H1 (cell line): Measurements from ENCODE around the gene ELMO1. TPM values are rescaled to one million over a fixed set of nuclear protein-coding genes. Genes with fewer than 3 reads are reported as not detected.

ENCODE experiments used
- CTCF ChIA-PET: fragments of 300-600 bp; sonication (Branson Sonifier 250); formaldehyde crosslinking; loops from one replicate; lab custom pipeline; 2021; ENCODE audit not compliant: partially characterized antibody; lab: Charles Lee
- POLR2A ChIA-PET: fragments of 300-600 bp; sonication (Branson Sonifier 250); formaldehyde crosslinking; loops from one replicate; lab custom pipeline; 2021; ENCODE audit warnings: inconsistent platforms; ENCODE audit not compliant: partially characterized antibody; lab: Charles Lee
- DNase-seq, 2 experiments: peaks; one replicate each; pipeline versions ENCODE4 v3.0.0 to v3.0.0-alpha.2; 2010 to 2022; ENCODE audit warnings: low spot score in 2 of 2, low read depth in 1 of 2, mixed read lengths in 1 of 2
- FAIRE-seq: peaks from 2 replicates; lab custom pipeline; 2011; peaks lifted over from hg19 to GRCh38; lab: Jason Lieb, UNC
- H2AFZ ChIP-seq: 2 replicates; pipeline ENCODE4 v1.8.1; 2012; ENCODE audit warnings: low read length, inconsistent platforms
- H2AK5ac ChIP-seq: 2 replicates; pipeline ENCODE4 v1.6.1; 2013; ENCODE audit warnings: low read depth, low read length
- H2BK120ac ChIP-seq: replicated peaks from 2 replicates; pipeline ENCODE3; 2013; ENCODE audit warnings: low read depth, low read length, inconsistent platforms
- H2BK12ac ChIP-seq: 2 replicates; pipeline ENCODE4 v1.6.1; 2013; ENCODE audit warnings: low read depth, low read length
- H2BK15ac ChIP-seq: 2 replicates; pipeline ENCODE4 v1.6.1; 2013; ENCODE audit warnings: low read length
- H2BK20ac ChIP-seq: 2 replicates; pipeline ENCODE4 v1.6.1; 2013; ENCODE audit warnings: low read length
- H2BK5ac ChIP-seq: 2 replicates; pipeline ENCODE4 v1.6.1; 2013; ENCODE audit warnings: low read depth, low read length
- H3K14ac ChIP-seq: 2 replicates; pipeline ENCODE4 v1.6.1; 2013; ENCODE audit warnings: inconsistent platforms; ENCODE audit not compliant: insufficient read length
- H3K18ac ChIP-seq: 2 replicates; pipeline ENCODE4 v1.6.1; 2013; ENCODE audit warnings: low read length; ENCODE audit errors: extremely low read depth
- H3K23ac ChIP-seq: 2 replicates; pipeline ENCODE4 v1.6.1; 2013; ENCODE audit warnings: inconsistent platforms; ENCODE audit not compliant: insufficient read length
- H3K23me2 ChIP-seq: 2 replicates; pipeline ENCODE4 v1.6.1; 2013; ENCODE audit warnings: low read depth, low read length
- H3K27ac ChIP-seq: 2 replicates; pipeline ENCODE4 v1.6.1; 2011; ENCODE audit warnings: low read depth, low read length, inconsistent platforms
- H3K27me3 ChIP-seq, 4 experiments: replicated peaks in 1 of 4; 1 replicate in 1 of 4; 2 replicates in 3 of 4; pipeline versions ENCODE4 v1.6.1 to v1.8.1; 2011 to 2013; ENCODE audit warnings: low read length in 3 of 4, mild to moderate bottlenecking in 3 of 4, inconsistent platforms in 2 of 4, mixed read lengths in 2 of 4, moderate library complexity in 1 of 4; ENCODE audit not compliant: control insufficient read depth in 3 of 4, insufficient read depth in 3 of 4; ENCODE audit errors: extremely low read depth in 1 of 4
- H3K36me3 ChIP-seq, 4 experiments: 2 replicates each; pipeline versions ENCODE4 v1.6.1 to v1.8.1; 2011 to 2013; ENCODE audit warnings: mild to moderate bottlenecking in 4 of 4, low read length in 3 of 4, moderate library complexity in 2 of 4, control low read depth in 1 of 4, inconsistent platforms in 1 of 4; ENCODE audit not compliant: insufficient read depth in 4 of 4, control insufficient read depth in 2 of 4
- H3K4ac ChIP-seq: replicated peaks from 2 replicates; pipeline ENCODE3; 2013; ENCODE audit warnings: low read length, low read depth, mixed read lengths, inconsistent platforms; ENCODE audit not compliant: insufficient read length
- H3K4me1 ChIP-seq, 4 experiments: replicated peaks in 1 of 4; 1 replicate in 1 of 4; 2 replicates in 3 of 4; pipeline versions ENCODE4 v1.6.1 to v1.8.1; 2011 to 2013; ENCODE audit warnings: low read length in 3 of 4, inconsistent platforms in 2 of 4, mixed read lengths in 1 of 4; ENCODE audit not compliant: insufficient read depth in 4 of 4, control insufficient read depth in 3 of 4
- H3K4me2 ChIP-seq, 2 experiments: 2 replicates each; pipeline versions ENCODE4 v1.6.1 to v1.8.1; 2011 to 2013; ENCODE audit warnings: low read depth in 2 of 2, low read length in 2 of 2, control low read depth in 1 of 2, inconsistent platforms in 1 of 2, mild to moderate bottlenecking in 1 of 2; ENCODE audit not compliant: insufficient read depth in 1 of 2
- H3K4me3 ChIP-seq, 4 experiments: fragments of 200-600, 300-600 bp in 1 of 4; sonication (generic), shearing (Covaris generic), sonication (Bioruptor Twin) in 1 of 4; 2 replicates each; pipeline versions ENCODE4 v1.5.1 to v1.8.1; 2011 to 2016; ENCODE audit warnings: low read length in 4 of 4, low read depth in 3 of 4, control low read depth in 2 of 4, inconsistent platforms in 2 of 4, mild to moderate bottlenecking in 2 of 4, mixed read lengths in 1 of 4, moderate library complexity in 1 of 4; ENCODE audit not compliant: insufficient read depth in 2 of 4; ENCODE audit errors: extremely low read depth in 1 of 4
- H3K56ac ChIP-seq: replicated peaks from 2 replicates; pipeline ENCODE3; 2013; ENCODE audit warnings: low read depth, mild to moderate bottlenecking, mixed read lengths, low read length, inconsistent platforms; ENCODE audit not compliant: insufficient read length
- H3K79me1 ChIP-seq: 2 replicates; pipeline ENCODE4 v1.6.1; 2013; ENCODE audit warnings: low read depth, low read length, control low read depth
- H3K79me2 ChIP-seq, 2 experiments: 2 replicates each; pipeline versions ENCODE4 v1.6.1 to v1.8.1; 2012 to 2013; ENCODE audit warnings: low read length in 2 of 2, mild to moderate bottlenecking in 2 of 2, inconsistent platforms in 1 of 2; ENCODE audit not compliant: insufficient read depth in 2 of 2, control insufficient read depth in 1 of 2
- H3K9ac ChIP-seq, 4 experiments: replicated peaks in 1 of 4; 1 replicate in 1 of 4; 2 replicates in 3 of 4; pipeline versions ENCODE4 v1.6.1 to v1.8.1; 2011 to 2013; ENCODE audit warnings: low read depth in 3 of 4, low read length in 3 of 4, control low read depth in 2 of 4, mild to moderate bottlenecking in 2 of 4, moderate library complexity in 2 of 4, inconsistent platforms in 1 of 4; ENCODE audit errors: extremely low read depth in 1 of 4
- H3K9me3 ChIP-seq, 2 experiments: 2 replicates each; pipeline versions ENCODE4 v1.6.1 to v1.8.1; 2012 to 2013; ENCODE audit warnings: mild to moderate bottlenecking in 2 of 2, moderate library complexity in 2 of 2, control low read depth in 1 of 2, inconsistent platforms in 1 of 2, low read depth in 1 of 2, low read length in 1 of 2, mixed read lengths in 1 of 2; ENCODE audit not compliant: insufficient read depth in 2 of 2
- H4K20me1 ChIP-seq, 2 experiments: replicated peaks in 1 of 2; 2 replicates each; pipeline versions ENCODE3 to v1.8.1; 2011 to 2013; ENCODE audit warnings: inconsistent platforms in 2 of 2, low read length in 2 of 2, mild to moderate bottlenecking in 1 of 2; ENCODE audit not compliant: insufficient read depth in 2 of 2, control insufficient read depth in 1 of 2
- H4K5ac ChIP-seq: 2 replicates; pipeline ENCODE4 v1.6.1; 2013; ENCODE audit warnings: low read length, low read depth, mixed read lengths, inconsistent platforms; ENCODE audit not compliant: insufficient read length
- H4K8ac ChIP-seq: 2 replicates; pipeline ENCODE4 v1.8.0; 2013; ENCODE audit warnings: mild to moderate bottlenecking, moderate library complexity, low read length, inconsistent platforms; ENCODE audit not compliant: insufficient read depth; ENCODE audit errors: extremely low read depth
- H4K91ac ChIP-seq: replicated peaks from 2 replicates; pipeline ENCODE3; 2013; ENCODE audit warnings: low read length, mixed read lengths, inconsistent platforms; ENCODE audit not compliant: insufficient read length
- PHF8 ChIP-seq: fragments of 200-600 bp; sonication (generic); conservative IDR thresholded peaks from 2 replicates; pipeline ENCODE4 v1.7.1; 2012; ENCODE audit warnings: low read depth, mild to moderate bottlenecking, inconsistent platforms, low read length, moderate library complexity
- WGBS, 2 experiments: shearing (Covaris generic) in 1 of 2; methylation state at CpG; one replicate each; pipeline versions ENCODE4 v1.1.6 to v1.1.7; 2013 to 2015; ENCODE audit warnings: low lambda C conversion rate in 2 of 2, mixed read lengths in 2 of 2, inconsistent platforms in 1 of 2, low coverage in 1 of 2, missing lambda C conversion rate in 1 of 2; ENCODE audit not compliant: insufficient replicate concordance in 2 of 2, insufficient coverage in 1 of 2, insufficient read length in 1 of 2; ENCODE audit errors: extremely low coverage in 1 of 2, missing lambda C conversion rate in 1 of 2; 5-methylcytosine and 5-hydroxymethylcytosine counted together
- polyA plus RNA-seq, 7 experiments: library from polyadenylated mRNA; depleted of rRNA in 3 of 7; stranded (reverse) in 5 of 7; unstranded in 2 of 7; fragments of >200 nt in 5 of 7; fragments of 200-250 nt in 2 of 7; gene quantifications; 1 replicate in 5 of 7; 2 replicates in 1 of 7; 4 replicates in 1 of 7; pipeline versions ENCODE4 v1.2.1 to v1.2.3, GENCODE V29; 2011 to 2013; ENCODE audit warnings: missing spikeins in 2 of 7, mixed read lengths in 2 of 7
- total RNA-seq: library from RNA; stranded (reverse); fragmentation: NEBNext Ultra II Directional; extraction: Animal tissue kit (Norgen Biotek cat#: 25700); gene quantifications from 2 replicates; pipeline ENCODE4 v1.2.1, GENCODE V29; 2021

The ELMO1 gene
- total and polyA plus RNA-seq, 2 of the 8 experiments (the other 6 are each of a cell fraction or from before 2014, with no cell fraction given): 18.4 to 21.0 TPM

- no peak for TF ChIP-seq PHF8
- TF ChIP-seq, all 59 proteins: peak for 0
- Histone ChIP-seq H3K4me1 (no peaks in the 10 kb centered on the region), H3K79me2 (no peaks in the 10 kb centered on the region), H2BK12ac (no peak overlapping the region), H3K9ac (no peak overlapping the region), H4K20me1 (no peaks in the 10 kb centered on the region), H3K23me2 (no peaks in the 10 kb centered on the region), H4K91ac (no peak overlapping the region), H3K79me1 (no peaks in the 10 kb centered on the region), H3K36me3 (no peaks in the 10 kb centered on the region; a peak in 1 of 8 replicates), H3K14ac (no peak overlapping the region), H2AFZ (no peak overlapping the region), H3K27ac (no peak overlapping the region), H3K27me3 (no peaks in the 10 kb centered on the region), H4K5ac (no peak overlapping the region), H4K8ac (no peak overlapping the region), H2BK5ac (no peak overlapping the region), H2BK120ac (no peak overlapping the region), H2BK20ac (no peak overlapping the region), H3K18ac (no peak overlapping the region), H3K9me3 (no peaks in the 10 kb centered on the region; a peak in 2 of 4 replicates), H2AK5ac (no peak overlapping the region), H3K56ac (no peak overlapping the region), H2BK15ac (no peak overlapping the region), H3K23ac (no peak overlapping the region), H3K4me2 (no peak overlapping the region), H3K4ac (no peak overlapping the region), H3K4me3 (no peak overlapping the region)
- ChIA-PET CTCF (interaction anchor here (1.0 to 1.1 kb wide), 2 partner anchors 29 to 85 kb away, joined by 3 read pairs; no protein-coding TSS in a partner anchor), POLR2A (no interaction called here)
- no peak for FAIRE-seq
- no peak for DNase-seq
- 87% methylated on average over 1 of the region's 1 CpG; no CpG with 5 or more reads in 1 of the 2 experiments for WGBS, 2 experiments
Measured at GRCh38 chr7:36852931-36853330, 595.7 kb downstream of the ELMO1 start.
